PC-9 (cell line): ENCODE measurements around the gene RGS13. TPM values are rescaled to one million over a fixed set of nuclear protein-coding genes. Genes with fewer than 3 reads are reported as not detected.

Source experiments
- BruUV-seq: library from RNA; stranded (reverse); fragments of 400-500 nt; replicated peaks from 2 replicates; lab custom pipeline; 2021; lab: Mats Ljungman, UMichigan
- CTCF ChIA-PET: fragments of 300-600 bp; sonication (Branson Sonifier 250); formaldehyde crosslinking; loops from one replicate; lab custom pipeline; 2022; ENCODE audit warnings: antibody characterized with exemption; lab: Charles Lee
- POLR2A ChIA-PET: fragments of 300-600 bp; sonication (Branson Sonifier 250); formaldehyde crosslinking; loops from one replicate; lab custom pipeline; 2022; ENCODE audit warnings: antibody characterized with exemption; ENCODE audit not compliant: unreplicated experiment; lab: Charles Lee
- DNase-seq, 2 experiments: peaks; one replicate each; pipeline versions ENCODE4 v3.0.0 to v3.0.0-alpha.2; 2015 to 2022; ENCODE audit warnings: mixed read lengths in 1 of 2
- H2AFZ ChIP-seq: fragments of 200-600 bp; sonication (generic); 2 replicates; pipeline ENCODE4 v1.8.1; 2017; ENCODE audit warnings: antibody characterized with exemption
- H3F3A ChIP-seq: fragments of 200-600 bp; sonication (generic); 2 replicates; pipeline ENCODE4 v1.8.1; 2017; ENCODE audit warnings: antibody characterized with exemption, mild to moderate bottlenecking, low read depth; ENCODE audit not compliant: insufficient read depth
- H3K27ac ChIP-seq: fragments of 200-600 bp; sonication (generic); 2 replicates; pipeline ENCODE4 v1.6.1; 2016; ENCODE audit warnings: mixed run types
- H3K27me3 ChIP-seq: fragments of 200-600 bp; sonication (generic); 2 replicates; pipeline ENCODE4 v1.6.1; 2016; ENCODE audit warnings: low read depth, mixed run types; ENCODE audit not compliant: insufficient read depth
- H3K36me3 ChIP-seq: fragments of 200-600 bp; sonication (generic); 2 replicates; pipeline ENCODE4 v1.6.1; 2016; ENCODE audit warnings: low read depth, mixed run types
- H3K4me1 ChIP-seq: fragments of 200-600 bp; sonication (generic); replicated peaks from 2 replicates; pipeline ENCODE4 v1.6.1; 2016; ENCODE audit warnings: mixed run types; ENCODE audit not compliant: insufficient read depth
- H3K4me2 ChIP-seq: fragments of 200-600 bp; sonication (generic); 2 replicates; pipeline ENCODE4 v1.6.1; 2017; ENCODE audit warnings: mixed run types
- H3K4me3 ChIP-seq: fragments of 200-600 bp; sonication (generic); 2 replicates; pipeline ENCODE4 v1.6.1; 2016; ENCODE audit warnings: mixed run types
- H3K79me2 ChIP-seq: fragments of 200-600 bp; sonication (generic); 2 replicates; pipeline ENCODE4 v1.6.1; 2017; ENCODE audit warnings: low read depth, mixed run types
- H3K9me2 ChIP-seq: fragments of 200-600 bp; sonication (generic); 2 replicates; pipeline ENCODE4 v1.8.1; 2017; ENCODE audit warnings: mild to moderate bottlenecking; ENCODE audit not compliant: insufficient read depth
- H3K9me3 ChIP-seq: fragments of 200-600 bp; sonication (generic); 2 replicates; pipeline ENCODE4 v1.8.1; 2016; ENCODE audit warnings: low read depth; ENCODE audit not compliant: insufficient read depth
- H4K20me1 ChIP-seq: fragments of 200-600 bp; sonication (generic); 2 replicates; pipeline ENCODE4 v1.8.1; 2017; ENCODE audit not compliant: insufficient read depth
- CTCF ChIP-seq: fragments of 200-600 bp; sonication (generic); conservative IDR thresholded peaks from 2 replicates; pipeline ENCODE4 v1.6.1; 2017; ENCODE audit warnings: mixed run types, antibody characterized with exemption, mild to moderate bottlenecking, moderate library complexity
- EZH2 ChIP-seq: fragments of 200-600 bp; sonication (generic); IDR thresholded peaks from 2 replicates; pipeline ENCODE4 v1.8.0; 2017; ENCODE audit warnings: antibody characterized with exemption, low read depth
- intact Hi-C: fragments of 100-400 bp; cut with micrococcal nuclease; formaldehyde crosslinking; loops from one replicate; pipeline ENCODE4 v1.10.0; 2022; ENCODE audit not compliant: unreplicated experiment
- total RNA-seq: library from RNA; stranded (reverse); gene quantifications from 2 replicates; pipeline ENCODE4 v1.2.3, GENCODE V29; 2021

RGS13 gene
- total RNA-seq, 1 experiment from 2014 or later: not detected

- H3K79me2 ChIP-seq: no peaks in the 10 kb centered on the region
- ChIA-PET CTCF (no interaction called here), POLR2A (no interaction called here)
- no peaks in the 10 kb centered on the region for H4K20me1 ChIP-seq
- H3K36me3 ChIP-seq: no peaks in the 10 kb centered on the region
- H3K27ac ChIP-seq: no peak overlapping the region
- H3K27me3 ChIP-seq: no peaks in the 10 kb centered on the region
- no peak for DNase-seq
- H3K9me2 ChIP-seq: no peaks in the 10 kb centered on the region; the same call in 1 of the 2 replicates
- H3K4me3 ChIP-seq: no peak overlapping the region
- BruUV-seq: no TSS peak
- no peaks in the 10 kb centered on the region for H3F3A ChIP-seq
- H2AFZ ChIP-seq: no peak overlapping the region
- no peaks in the 10 kb centered on the region for H3K4me1 ChIP-seq
- TF ChIP-seq EZH2 (no peak), CTCF (no peak)
- H3K9me3 ChIP-seq: no peaks in the 10 kb centered on the region
- H3K4me2 ChIP-seq: no peak overlapping the region
- intact Hi-C loops: no loop called here
Measured at GRCh38 chr1:192620071-192620635, 15.8 kb upstream of the RGS13 start.

- no peaks in the 10 kb centered on the region for H3K4me1 ChIP-seq
- ChIA-PET POLR2A (no interaction called here), CTCF (no interaction called here)
- no peak overlapping the region for H3K27ac ChIP-seq
- H4K20me1 ChIP-seq: no peaks in the 10 kb centered on the region
- intact Hi-C loops: no loop called here
- H3K4me2 ChIP-seq: no peak overlapping the region
- BruUV-seq: no TSS peak
- H3K36me3 ChIP-seq: no peaks in the 10 kb centered on the region
- no peak for DNase-seq
- no peaks in the 10 kb centered on the region for H3K79me2 ChIP-seq
- no peak for TF ChIP-seq EZH2
- TF ChIP-seq CTCF: no peak
- no peaks in the 10 kb centered on the region for H3K27me3 ChIP-seq
- no peaks in the 10 kb centered on the region for H3F3A ChIP-seq
- H3K9me2 ChIP-seq: no peaks in the 10 kb centered on the region
- no peak overlapping the region for H3K4me3 ChIP-seq
- H3K9me3 ChIP-seq: no peaks in the 10 kb centered on the region
- no peak overlapping the region for H2AFZ ChIP-seq
Measured at GRCh38 chr1:192626366-192627179, 9.4 kb upstream of the RGS13 start.

GRCh38 chr1:192627901-192628300 lies 8.0 kb upstream of the RGS13 start:
- Histone ChIP-seq H2AFZ (no peak overlapping the region; the same call in 1 of the 2 replicates), H3K27ac (no peak overlapping the region), H3K79me2 (no peaks in the 10 kb centered on the region), H3K36me3 (no peaks in the 10 kb centered on the region), H3K4me2 (no peak overlapping the region), H3K9me3 (no peaks in the 10 kb centered on the region), H3K4me1 (no peaks in the 10 kb centered on the region), H3K9me2 (no peaks in the 10 kb centered on the region), H3K4me3 (no peak overlapping the region), H4K20me1 (no peaks in the 10 kb centered on the region), H3F3A (no peaks in the 10 kb centered on the region), H3K27me3 (no peaks in the 10 kb centered on the region)
- DNase-seq: no peak
- no TSS peak for BruUV-seq
- ChIA-PET POLR2A (no interaction called here), CTCF (no interaction called here)
- TF ChIP-seq CTCF (no peak), EZH2 (no peak)
- intact Hi-C loops: no loop called here
